ENCODE data around the gene MPPED2.

Gene MPPED2

GRCh38 chr11:30608534-30608933, 22.4 kb upstream of the MPPED2 start:
- no peak overlapping the region for H3K4me3 ChIP-seq (ENCODE audit: control insufficient read depth, low read depth, low read length)
- DNase-seq (ENCODE audit: low read depth), result no peak
- TF ChIP-seq CTCF (conservative IDR thresholded peaks at IDR 0.05; ENCODE audit: control insufficient read depth, insufficient read depth, low read depth, low read length), result no peak

GRCh38 chr11:30605036-30605605, 19.0 kb upstream of the MPPED2 start:
- no peak for DNase-seq (ENCODE audit: low read depth)
- no peak overlapping the region for H3K4me3 ChIP-seq (ENCODE audit: control insufficient read depth, low read depth, low read length)
- no peak for TF ChIP-seq CTCF (conservative IDR thresholded peaks at IDR 0.05; ENCODE audit: control insufficient read depth, insufficient read depth, low read depth, low read length)

- H3K4me3 ChIP-seq (ENCODE audit: control insufficient read depth, low read depth, low read length), result no peak overlapping the region
- no peak for DNase-seq (ENCODE audit: low read depth)
- no peak for TF ChIP-seq CTCF (conservative IDR thresholded peaks at IDR 0.05; ENCODE audit: control insufficient read depth, insufficient read depth, low read depth, low read length)
Measured at GRCh38 chr11:30603357-30603756, 17.2 kb upstream of the MPPED2 start.

GRCh38 chr11:30596832-30597231, 10.7 kb upstream of the MPPED2 start:
- no peak overlapping the region for H3K4me3 ChIP-seq (ENCODE audit: control insufficient read depth, low read depth, low read length)
- no peak for TF ChIP-seq CTCF (conservative IDR thresholded peaks at IDR 0.05; ENCODE audit: control insufficient read depth, insufficient read depth, low read depth, low read length)
- no peak for DNase-seq (ENCODE audit: low read depth)

GRCh38 chr11:30595934-30596333, 9.8 kb upstream of the MPPED2 start:
- no peak for TF ChIP-seq CTCF (conservative IDR thresholded peaks at IDR 0.05; ENCODE audit: control insufficient read depth, insufficient read depth, low read depth, low read length)
- no peak overlapping the region for H3K4me3 ChIP-seq (ENCODE audit: control insufficient read depth, low read depth, low read length)

GRCh38 chr11:30594646-30595411, 8.7 kb upstream of the MPPED2 start:
- H3K4me3 ChIP-seq (ENCODE audit: control insufficient read depth, low read depth, low read length), result no peak overlapping the region
- TF ChIP-seq CTCF (conservative IDR thresholded peaks at IDR 0.05; ENCODE audit: control insufficient read depth, insufficient read depth, low read depth, low read length), result no peak
- DNase-seq (ENCODE audit: low read depth), result no peak

More at GRCh38 chr11:30595934-30596333, 9.8 kb upstream of the MPPED2 start:
- DNase-seq (ENCODE audit: low read depth), result no peak
